B cell (primary cell): ENCODE data around the gene NPPA. TPM values are rescaled to one million over a fixed set of nuclear protein-coding genes. Genes with fewer than 3 reads are reported as not detected.

Experiments
- ATAC-seq: fragments of 200-7000 bp; cut with Tn5 transposase; one replicate; pipeline ENCODE4 v1.10.0; 2021; ENCODE audit warnings: low read depth, mild to moderate bottlenecking, moderate number of reproducible peaks, moderate library complexity
- CTCF ChIA-PET: fragments of 350-600 bp; sonication (Branson Sonifier 250); formaldehyde crosslinking; loops from one replicate; lab custom pipeline; 2021; ENCODE audit warnings: antibody characterized with exemption, inconsistent platforms; lab: Charles Lee
- POLR2A ChIA-PET: fragments of 350-600 bp; sonication (Branson Sonifier 250); formaldehyde crosslinking; loops from one replicate; lab custom pipeline; 2021; ENCODE audit warnings: antibody characterized with exemption; lab: Charles Lee
- DNase-seq: peaks from one replicate; pipeline ENCODE4 v3.0.0; 2013
- H2AFZ ChIP-seq: 2 replicates; pipeline ENCODE4 v1.6.1; 2012; ENCODE audit warnings: mild to moderate bottlenecking, low read depth, low read length; ENCODE audit not compliant: insufficient read depth, poor library complexity, severe bottlenecking
- H3K27ac ChIP-seq, 2 donors: 1 replicate in 1 of 2; 2 replicates in 1 of 2; pipeline ENCODE4 v1.5.1; 2012 to 2013; ENCODE audit warnings: low read length in 2 of 2, mild to moderate bottlenecking in 2 of 2, moderate library complexity in 1 of 2
- H3K27me3 ChIP-seq, 4 experiments: fragments of 200-600 bp in 1 of 4; sonication (generic) in 1 of 4; replicated peaks in 1 of 4; 1 replicate in 2 of 4; 2 replicates in 2 of 4; pipeline versions ENCODE4 v1.6.1 to v1.7.0; 2013 to 2016; ENCODE audit warnings: low read length in 3 of 4, mild to moderate bottlenecking in 2 of 4, mixed read lengths in 1 of 4, moderate library complexity in 1 of 4; ENCODE audit not compliant: insufficient read depth in 4 of 4, control insufficient read depth in 3 of 4; ENCODE audit errors: control extremely low read depth in 1 of 4
- H3K36me3 ChIP-seq, 2 experiments: replicated peaks in 1 of 2; 1 replicate in 1 of 2; 2 replicates in 1 of 2; pipeline versions ENCODE4 v1.6.1 to v1.7.1; 2013; ENCODE audit warnings: low read length in 1 of 2; ENCODE audit not compliant: insufficient read depth in 2 of 2, control insufficient read depth in 1 of 2; ENCODE audit errors: control extremely low read depth in 1 of 2, extremely low read depth in 1 of 2
- H3K4me1 ChIP-seq, 2 donors: fragments of 200-600 bp in 1 of 2; sonication (generic) in 1 of 2; 1 replicate in 1 of 2; 2 replicates in 1 of 2; pipeline versions ENCODE4 v1.5.1 to v1.6.1; 2013 to 2017; ENCODE audit warnings: low read length in 2 of 2; ENCODE audit not compliant: control insufficient read depth in 2 of 2, insufficient read depth in 2 of 2
- H3K4me2 ChIP-seq: replicated peaks from 2 replicates; pipeline ENCODE3; 2012; ENCODE audit warnings: mild to moderate bottlenecking, low read depth, low read length; ENCODE audit not compliant: poor library complexity, severe bottlenecking
- H3K4me3 ChIP-seq, 5 experiments: fragments of 200-600 bp in 1 of 5; sonication (generic) in 1 of 5; 1 replicate in 3 of 5; 2 replicates in 2 of 5; pipeline versions ENCODE4 v1.5.1 to v1.7.0; 2011 to 2016; ENCODE audit warnings: low read length in 4 of 5, mild to moderate bottlenecking in 4 of 5, low read depth in 2 of 5, control low read depth in 1 of 5, moderate library complexity in 1 of 5; ENCODE audit not compliant: insufficient read depth in 1 of 5; ENCODE audit errors: control extremely low read depth in 1 of 5, extremely low read depth in 1 of 5
- H3K79me2 ChIP-seq: fragments of 200-600 bp; sonication (generic); one replicate; pipeline ENCODE4 v1.6.0; 2016; ENCODE audit warnings: low read length; ENCODE audit not compliant: control insufficient read depth, insufficient read depth
- H3K9ac ChIP-seq: fragments of 200-600 bp; sonication (generic); 2 replicates; pipeline ENCODE4 v1.6.1; 2017; ENCODE audit warnings: mild to moderate bottlenecking, low read length, moderate library complexity
- H3K9me3 ChIP-seq, 3 donors: one replicate each; pipeline versions ENCODE4 v1.6.1 to v1.7.1; 2013; ENCODE audit warnings: low read length in 2 of 3; ENCODE audit not compliant: control insufficient read depth in 2 of 3, insufficient read depth in 1 of 3; ENCODE audit errors: control extremely low read depth in 1 of 3
- H4K20me1 ChIP-seq: 2 replicates; pipeline ENCODE4 v1.6.0; 2012; ENCODE audit warnings: mild to moderate bottlenecking, low read length; ENCODE audit not compliant: insufficient read depth, control insufficient read depth, poor library complexity, severe bottlenecking
- H3K27ac Mint-ChIP-seq: one replicate; pipeline ENCODE4 v1.8.0; 2021; ENCODE audit warnings: mixed read lengths
- H3K27me3 Mint-ChIP-seq: one replicate; pipeline ENCODE4 v1.8.0; 2021; ENCODE audit warnings: mixed read lengths
- H3K4me1 Mint-ChIP-seq: one replicate; pipeline ENCODE4 v1.8.0; 2021; ENCODE audit warnings: mixed read lengths
- H3K4me3 Mint-ChIP-seq: one replicate; pipeline ENCODE4 v1.8.0; 2021; ENCODE audit warnings: mixed read lengths
- H3K9me3 Mint-ChIP-seq: one replicate; pipeline ENCODE4 v1.8.0; 2022; ENCODE audit warnings: mixed read lengths; ENCODE audit not compliant: insufficient read depth
- CTCF ChIP-seq: fragments of 200-600 bp; IDR thresholded peaks from one replicate; pipeline ENCODE4 v1.8.0; 2022; ENCODE audit warnings: antibody characterized with exemption, mild to moderate bottlenecking
- EZH2 ChIP-seq: IDR thresholded peaks from 2 replicates; pipeline ENCODE4 v1.6.1; 2012; ENCODE audit warnings: borderline replicate concordance, low read depth, mild to moderate bottlenecking, moderate library complexity, low read length; ENCODE audit not compliant: insufficient read depth, poor library complexity, severe bottlenecking
- WGBS: methylation state at CpG from one replicate; pipeline ENCODE4 v1.1.5; 2013; ENCODE audit warnings: missing lambda C conversion rate; ENCODE audit not compliant: insufficient coverage; 5-methylcytosine and 5-hydroxymethylcytosine counted together
- intact Hi-C: fragments of 100-400 bp; cut with micrococcal nuclease; formaldehyde crosslinking; loops from one replicate; pipeline ENCODE4 v1.10.0; 2022
- polyA plus RNA-seq: library from polyadenylated mRNA; depleted of rRNA; stranded (reverse); fragments of >200 nt; gene quantifications from 2 replicates; pipeline ENCODE4 v1.2.3, GENCODE V29; 2012
- total RNA-seq, 2 donors: library from RNA; stranded (reverse); fragments of 120-200 nt in 1 of 2; gene quantifications; 1 replicate in 1 of 2; 2 replicates in 1 of 2; pipeline versions ENCODE4 v1.2.3 to v1.2.4, GENCODE V29; 2013 to 2022

NPPA gene
- total and polyA plus RNA-seq, 2 donors (not counting 1 experiment from before 2014, with no cell fraction given): not detected

- ATAC-seq (no peak), DNase-seq (no peak)
- Mint-ChIP-seq H3K27me3 (peaks cover 19% of the 10 kb centered on the region), H3K4me1 (no peaks in the 10 kb centered on the region), H3K9me3 (no peaks in the 10 kb centered on the region), H3K4me3 (no peak overlapping the region), H3K27ac (no peak overlapping the region)
- Histone ChIP-seq H3K79me2 (no peaks in the 10 kb centered on the region), H4K20me1 (no peaks in the 10 kb centered on the region), H3K4me3 (no peak overlapping the region), H3K4me1 (no peaks in the 10 kb centered on the region), H3K9me3 (peaks cover 0 to 2% (median 0%) of the 10 kb centered on the region in 3 donors), H3K9ac (no peak overlapping the region), H3K27me3 (peaks cover 0 to 19% (median 0%) of the 10 kb centered on the region in 4 experiments), H3K4me2 (no peak overlapping the region), H3K27ac (no peak overlapping the region), H2AFZ (no peak overlapping the region), H3K36me3 (no peaks in the 10 kb centered on the region)
- CTCF ChIA-PET: interaction anchor here (1.6 kb wide), 1 partner anchor 90 kb away, joined by 3 read pairs; no protein-coding TSS in a partner anchor
- WGBS: 87% methylated on average over 3 of the region's 6 CpGs
- POLR2A ChIA-PET: no interaction called here
- intact Hi-C loops: no loop called here
- TF ChIP-seq CTCF: no peak
- TF ChIP-seq EZH2: no peak
These were observed 29.5 kb upstream of the NPPA start for GRCh38 chr1:11877074-11877473.

- H3K9me3 ChIP-seq: no peaks in the 10 kb centered on the region
- Mint-ChIP-seq H3K4me3 (no peak overlapping the region), H3K27ac (no peak overlapping the region), H3K9me3 (no peaks in the 10 kb centered on the region), H3K27me3 (peaks cover 18% of the 10 kb centered on the region), H3K4me1 (no peaks in the 10 kb centered on the region)
- 87% methylated on average over 10 of the region's 10 CpGs for WGBS
- no peak for TF ChIP-seq EZH2
- no peak for TF ChIP-seq CTCF
- H3K27ac ChIP-seq: no peak overlapping the region
- ChIA-PET POLR2A (no interaction called here), CTCF (no interaction called here)
- peaks cover 0 to 14% (median 0%) of the 10 kb centered on the region in 4 experiments for H3K27me3 ChIP-seq
- no peak overlapping the region for H3K4me3 ChIP-seq
- H3K4me1 ChIP-seq: no peaks in the 10 kb centered on the region
- no peak overlapping the region for H3K4me2 ChIP-seq
- intact Hi-C loops: no loop called here
- no peak overlapping the region for H3K9ac ChIP-seq
- ATAC-seq (no peak), DNase-seq (no peak)
- H3K36me3 ChIP-seq: no peaks in the 10 kb centered on the region
- no peaks in the 10 kb centered on the region for H3K79me2 ChIP-seq
- no peak overlapping the region for H2AFZ ChIP-seq
- H4K20me1 ChIP-seq: no peaks in the 10 kb centered on the region
These were observed 27.5 kb upstream of the NPPA start for GRCh38 chr1:11875094-11875493.
